ENCODE results near the gene UBE2G1. TPM values are rescaled to one million over a fixed set of nuclear protein-coding genes. Genes with fewer than 3 reads are reported as not detected.

The UBE2G1 gene
- total and polyA plus RNA-seq, 2 of the 8 experiments (the other 6 are each of a cell fraction or from before 2014, with no cell fraction given), result 73.9 to 170 TPM

GRCh38 chr17:4340914-4341615 lies 25.4 kb downstream of the UBE2G1 start (continued):
- TF ChIP-seq CHD7 (IDR thresholded peaks at IDR 0.05; ENCODE audit: insufficient replicate concordance, low read length) (no peak), BACH1 (IDR thresholded peaks at IDR 0.05; ENCODE audit: low read length) (no peak), KDM5A (IDR thresholded peaks at IDR 0.05; ENCODE audit: low read length) (no peak), POLR2A (IDR thresholded peaks at IDR 0.05; ENCODE audit: control extremely low read depth in 1 of 2, low read depth in 2 of 2, low read length in 2 of 2) (no peak), SP1 (IDR thresholded peaks at IDR 0.05; ENCODE audit: low read depth, low read length) (no peak), RNF2 (IDR thresholded peaks at IDR 0.05; ENCODE audit: borderline replicate concordance, low read depth, low read length, missing control alignments, poor library complexity, severe bottlenecking) (no peak), RAD21 (IDR thresholded peaks at IDR 0.05 in 1 of 2, conservative IDR thresholded peaks at IDR 0.05 in 1 of 2; ENCODE audit: low read depth in 2 of 2, low read length in 2 of 2) (no peak), ATF2 (IDR thresholded peaks at IDR 0.05; ENCODE audit: low read length) (no peak)

Data from H1 (cell line).